ENCODE data around the gene FSTL4. TPM values are rescaled to one million over a fixed set of nuclear protein-coding genes. Genes with fewer than 3 reads are reported as not detected.

FSTL4 gene
- total RNA-seq, 2 experiments from 2014 or later: 0.36 TPM; not detected in 1

- POLR2A ChIA-PET: no interaction called here
- CTCF ChIA-PET: interaction anchor here (0.7 kb wide), 1 partner anchor 64 kb away, joined by 4 read pairs; no protein-coding TSS in a partner anchor
- H3K27me3 Mint-ChIP-seq: peaks cover 6% of the 10 kb centered on the region
- intact Hi-C loops (cut with micrococcal nuclease): loop anchor here (5.0 kb wide), 1 partner anchor 150 kb away; no protein-coding TSS in a partner anchor
- H3K9me3 Mint-ChIP-seq: no peaks in the 10 kb centered on the region
- H3K4me1 Mint-ChIP-seq (ENCODE audit: low read depth): peaks cover 14% of the 10 kb centered on the region
- H3K27ac Mint-ChIP-seq: no peak overlapping the region
- H3K4me3 Mint-ChIP-seq: no peak overlapping the region
- H3K36me3 Mint-ChIP-seq: no peaks in the 10 kb centered on the region
- no peak for DNase-seq
Observed at GRCh38 chr5:133261993-133262392, 350.3 kb downstream of the FSTL4 start.

- POLR2A ChIA-PET: no interaction called here
- CTCF ChIA-PET: interaction anchor here (0.6 to 1.0 kb wide), 2 partner anchors 87 to 149 kb away, joined by 3 read pairs; no protein-coding TSS in a partner anchor
- Mint-ChIP-seq H3K27me3 (peaks cover 6% of the 10 kb centered on the region), H3K9me3 (no peaks in the 10 kb centered on the region), H3K27ac (no peak overlapping the region), H3K4me1 (ENCODE audit: low read depth) (peaks cover 14% of the 10 kb centered on the region), H3K36me3 (no peaks in the 10 kb centered on the region), H3K4me3 (no peak overlapping the region)
- DNase-seq: no peak
- intact Hi-C loops (cut with micrococcal nuclease): loop anchor here (5.0 kb wide), 1 partner anchor 148 kb away; no protein-coding TSS in a partner anchor
Observed at GRCh38 chr5:133260715-133261114, 351.6 kb downstream of the FSTL4 start.

- Mint-ChIP-seq H3K36me3 (no peaks in the 10 kb centered on the region), H3K4me1 (ENCODE audit: low read depth) (peaks cover 14% of the 10 kb centered on the region), H3K4me3 (no peak overlapping the region), H3K27ac (no peak overlapping the region), H3K9me3 (no peaks in the 10 kb centered on the region), H3K27me3 (peaks cover 6% of the 10 kb centered on the region)
- CTCF ChIA-PET: no interaction called here
- peak; percentile 17 for DNase-seq
- POLR2A ChIA-PET: no interaction called here
- intact Hi-C loops (cut with micrococcal nuclease): no loop called here
Observed at GRCh38 chr5:133259199-133259997, 352.9 kb downstream of the FSTL4 start.

- peak; percentile 40 for DNase-seq
- ChIA-PET POLR2A (interaction anchor here (0.7 kb wide), 1 partner anchor 82 kb away, joined by 3 read pairs; no protein-coding TSS in a partner anchor), CTCF (interaction anchor here (0.8 kb wide), 1 partner anchor 147 kb away, joined by 3 read pairs; no protein-coding TSS in a partner anchor)
- intact Hi-C loops (cut with micrococcal nuclease): loop anchor here (1.0 kb wide), 1 partner anchor 20 kb away; no protein-coding TSS in a partner anchor
- Mint-ChIP-seq H3K9me3 (no peaks in the 10 kb centered on the region), H3K4me1 (ENCODE audit: low read depth) (peaks cover 14% of the 10 kb centered on the region), H3K27me3 (no peaks in the 10 kb centered on the region), H3K4me3 (no peak overlapping the region), H3K36me3 (no peaks in the 10 kb centered on the region), H3K27ac (no peak overlapping the region)
Observed at GRCh38 chr5:133257977-133258376, 354.4 kb downstream of the FSTL4 start.

GRCh38 chr5:133256276-133256675, 356.1 kb downstream of the FSTL4 start:
- H3K27ac Mint-ChIP-seq: no peak overlapping the region
- intact Hi-C loops (cut with micrococcal nuclease): no loop called here
- ChIA-PET POLR2A (no interaction called here), CTCF (no interaction called here)
- H3K4me3 Mint-ChIP-seq: no peak overlapping the region
- H3K9me3 Mint-ChIP-seq: no peaks in the 10 kb centered on the region
- H3K36me3 Mint-ChIP-seq: no peaks in the 10 kb centered on the region
- peaks cover 14% of the 10 kb centered on the region for H3K4me1 Mint-ChIP-seq (ENCODE audit: low read depth)
- no peaks in the 10 kb centered on the region for H3K27me3 Mint-ChIP-seq
- no peak for DNase-seq

- POLR2A ChIA-PET: no interaction called here
- CTCF ChIA-PET: no interaction called here
- no peak overlapping the region for H3K27ac Mint-ChIP-seq
Observed at GRCh38 chr5:133254803-133255202, 357.5 kb downstream of the FSTL4 start.

GRCh38 chr5:133253671-133254070, 358.7 kb downstream of the FSTL4 start:
- Mint-ChIP-seq H3K4me1 (ENCODE audit: low read depth) (peaks cover 5% of the 10 kb centered on the region), H3K36me3 (no peaks in the 10 kb centered on the region), H3K27me3 (no peaks in the 10 kb centered on the region), H3K4me3 (no peak overlapping the region), H3K27ac (no peak overlapping the region), H3K9me3 (no peaks in the 10 kb centered on the region)
- ChIA-PET CTCF (no interaction called here), POLR2A (no interaction called here)
- intact Hi-C loops (cut with micrococcal nuclease): no loop called here
- no peak for DNase-seq

More at GRCh38 chr5:133254803-133255202, 357.5 kb downstream of the FSTL4 start:
- intact Hi-C loops (cut with micrococcal nuclease): no loop called here
- Mint-ChIP-seq H3K9me3 (no peaks in the 10 kb centered on the region), H3K4me3 (no peak overlapping the region), H3K27me3 (no peaks in the 10 kb centered on the region), H3K4me1 (ENCODE audit: low read depth) (peaks cover 12% of the 10 kb centered on the region), H3K36me3 (no peaks in the 10 kb centered on the region)
- no peak for DNase-seq

GRCh38 chr5:133253070-133253469, 359.3 kb downstream of the FSTL4 start:
- CTCF ChIA-PET: interaction anchor here (1.1 kb wide), 1 partner anchor 142 kb away, joined by 3 read pairs; no protein-coding TSS in a partner anchor
- Mint-ChIP-seq H3K27ac (no peak overlapping the region), H3K27me3 (no peaks in the 10 kb centered on the region), H3K4me3 (no peak overlapping the region), H3K9me3 (no peaks in the 10 kb centered on the region), H3K4me1 (ENCODE audit: low read depth) (peaks cover 4% of the 10 kb centered on the region), H3K36me3 (no peaks in the 10 kb centered on the region)
- POLR2A ChIA-PET: no interaction called here
- DNase-seq: no peak
- intact Hi-C loops (cut with micrococcal nuclease): no loop called here

GRCh38 chr5:133252133-133252480, 360.2 kb downstream of the FSTL4 start:
- Mint-ChIP-seq H3K9me3 (no peaks in the 10 kb centered on the region), H3K4me3 (no peak overlapping the region), H3K4me1 (ENCODE audit: low read depth) (no peaks in the 10 kb centered on the region), H3K27ac (no peak overlapping the region), H3K36me3 (no peaks in the 10 kb centered on the region), H3K27me3 (no peaks in the 10 kb centered on the region)
- DNase-seq: no peak
- CTCF ChIA-PET: interaction anchor here (1.1 kb wide), 1 partner anchor 141 kb away, joined by 3 read pairs; no protein-coding TSS in a partner anchor
- intact Hi-C loops (cut with micrococcal nuclease): no loop called here
- POLR2A ChIA-PET: no interaction called here

- H3K9me3 Mint-ChIP-seq: no peaks in the 10 kb centered on the region
- H3K4me3 Mint-ChIP-seq: no peak overlapping the region
- no peaks in the 10 kb centered on the region for H3K4me1 Mint-ChIP-seq (ENCODE audit: low read depth)
- no peak for DNase-seq
- no peak overlapping the region for H3K27ac Mint-ChIP-seq
- H3K36me3 Mint-ChIP-seq: no peaks in the 10 kb centered on the region
- CTCF ChIA-PET: interaction anchor here (1.1 kb wide), 2 partner anchors 138 to 140 kb away, joined by 3 read pairs; no protein-coding TSS in a partner anchor
- no peaks in the 10 kb centered on the region for H3K27me3 Mint-ChIP-seq
- intact Hi-C loops (cut with micrococcal nuclease): no loop called here
- POLR2A ChIA-PET: no interaction called here
Observed at GRCh38 chr5:133251296-133252132, 360.8 kb downstream of the FSTL4 start.

- Mint-ChIP-seq H3K36me3 (no peaks in the 10 kb centered on the region), H3K27ac (no peak overlapping the region), H3K27me3 (no peaks in the 10 kb centered on the region), H3K4me3 (no peak overlapping the region), H3K4me1 (ENCODE audit: low read depth) (no peaks in the 10 kb centered on the region), H3K9me3 (no peaks in the 10 kb centered on the region)
- ChIA-PET POLR2A (no interaction called here), CTCF (interaction anchor here (1.0 to 1.1 kb wide), 2 partner anchors 137 to 139 kb away, joined by 3 read pairs; no protein-coding TSS in a partner anchor)
- intact Hi-C loops (cut with micrococcal nuclease): no loop called here
- DNase-seq: no peak
Observed at GRCh38 chr5:133250527-133250926, 361.8 kb downstream of the FSTL4 start.

GRCh38 chr5:133249593-133249992, 362.7 kb downstream of the FSTL4 start:
- no peaks in the 10 kb centered on the region for H3K27me3 Mint-ChIP-seq
- H3K4me3 Mint-ChIP-seq: no peak overlapping the region
- no peaks in the 10 kb centered on the region for H3K9me3 Mint-ChIP-seq
- ChIA-PET POLR2A (no interaction called here), CTCF (interaction anchor here (1.0 kb wide), 1 partner anchor 138 kb away, joined by 3 read pairs; no protein-coding TSS in a partner anchor)
- intact Hi-C loops (cut with micrococcal nuclease): no loop called here
- H3K36me3 Mint-ChIP-seq: no peaks in the 10 kb centered on the region
- no peak for DNase-seq
- no peak overlapping the region for H3K27ac Mint-ChIP-seq
- H3K4me1 Mint-ChIP-seq (ENCODE audit: low read depth): peaks cover 4% of the 10 kb centered on the region

Data from activated CD4-positive, alpha-beta memory T cell treated with anti-CD3 and anti-CD28 coated beads for 36 hours (primary cell).